Measurements from ENCODE around the gene ANKH.

DNA sequence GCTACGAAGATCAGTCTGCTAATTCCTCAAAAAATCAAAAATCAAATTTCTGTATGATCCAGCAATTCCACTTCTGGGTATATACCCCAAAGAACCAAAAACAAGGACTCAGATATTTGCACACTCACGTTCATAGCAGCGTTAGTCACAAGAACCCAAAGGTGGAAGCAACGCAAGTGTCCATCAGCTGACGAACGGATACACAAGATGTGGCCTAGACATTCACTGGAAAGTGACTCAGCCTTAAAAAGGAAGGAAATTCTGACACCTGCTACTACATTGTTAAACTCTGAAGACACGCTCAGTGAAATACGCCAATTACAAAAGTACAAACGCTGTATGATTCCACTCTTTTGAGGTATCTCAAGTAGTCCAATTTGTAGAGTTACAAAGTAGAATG lies 113.7 kb downstream of the ANKH start:
- TF ChIP-seq POLR2A (IDR thresholded peaks at IDR 0.05) (no peak), POLR2AphosphoS5 (IDR thresholded peaks at IDR 0.05) (no peak)
- TF ChIP-seq, protein P1, sequence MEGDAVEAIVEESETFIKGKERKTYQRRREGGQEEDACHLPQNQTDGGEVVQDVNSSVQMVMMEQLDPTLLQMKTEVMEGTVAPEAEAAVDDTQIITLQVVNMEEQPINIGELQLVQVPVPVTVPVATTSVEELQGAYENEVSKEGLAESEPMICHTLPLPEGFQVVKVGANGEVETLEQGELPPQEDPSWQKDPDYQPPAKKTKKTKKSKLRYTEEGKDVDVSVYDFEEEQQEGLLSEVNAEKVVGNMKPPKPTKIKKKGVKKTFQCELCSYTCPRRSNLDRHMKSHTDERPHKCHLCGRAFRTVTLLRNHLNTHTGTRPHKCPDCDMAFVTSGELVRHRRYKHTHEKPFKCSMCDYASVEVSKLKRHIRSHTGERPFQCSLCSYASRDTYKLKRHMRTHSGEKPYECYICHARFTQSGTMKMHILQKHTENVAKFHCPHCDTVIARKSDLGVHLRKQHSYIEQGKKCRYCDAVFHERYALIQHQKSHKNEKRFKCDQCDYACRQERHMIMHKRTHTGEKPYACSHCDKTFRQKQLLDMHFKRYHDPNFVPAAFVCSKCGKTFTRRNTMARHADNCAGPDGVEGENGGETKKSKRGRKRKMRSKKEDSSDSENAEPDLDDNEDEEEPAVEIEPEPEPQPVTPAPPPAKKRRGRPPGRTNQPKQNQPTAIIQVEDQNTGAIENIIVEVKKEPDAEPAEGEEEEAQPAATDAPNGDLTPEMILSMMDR (IDR thresholded peaks at IDR 0.05) = no peak
